ENCODE results near the gene CARD9.

CARD9 gene

DNA sequence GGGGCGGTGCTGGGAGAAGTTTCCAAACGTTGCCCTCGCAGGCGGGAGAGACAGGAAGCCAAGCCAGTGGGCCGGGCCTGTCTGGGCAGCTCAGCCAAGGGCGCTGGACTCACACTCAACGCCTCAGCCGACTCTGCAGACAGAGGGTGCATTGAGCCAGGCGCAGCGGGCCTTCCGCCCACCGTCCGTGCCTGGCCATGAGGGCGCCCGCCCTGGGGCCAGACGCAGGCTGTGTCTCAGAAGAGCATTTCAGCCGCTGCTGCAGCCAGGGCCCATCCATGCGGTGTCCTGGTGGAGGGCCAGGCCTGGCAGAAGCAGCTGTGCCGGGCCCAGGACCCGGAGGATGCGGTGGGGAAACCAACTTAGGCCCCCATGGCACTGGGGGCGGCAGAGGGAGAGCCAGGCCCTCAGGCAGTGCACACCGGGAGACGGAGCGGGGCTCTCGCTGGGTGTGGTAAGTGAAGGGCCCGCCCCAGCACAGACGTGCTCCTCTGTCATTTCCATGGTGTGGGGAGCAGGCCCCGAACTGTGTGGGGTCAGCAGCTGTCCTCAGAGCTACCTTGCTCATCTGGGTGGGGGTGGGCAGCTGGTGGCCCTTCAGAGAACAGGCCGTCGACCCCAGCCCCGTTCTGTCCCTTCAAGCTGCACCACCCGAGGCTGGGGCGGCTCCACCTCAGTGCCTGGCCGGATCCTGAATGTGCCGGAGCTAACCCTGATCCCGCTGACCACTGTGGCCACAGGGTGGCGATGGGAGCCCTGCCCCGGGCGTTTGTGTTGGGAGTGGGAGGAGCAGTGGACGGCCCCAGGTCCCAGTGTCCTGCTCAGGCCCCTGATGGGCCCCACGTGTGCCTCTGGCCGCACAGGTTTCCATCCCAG lies 27.9 kb downstream of the CARD9 start:
- DNase-seq, result no peak

DNA sequence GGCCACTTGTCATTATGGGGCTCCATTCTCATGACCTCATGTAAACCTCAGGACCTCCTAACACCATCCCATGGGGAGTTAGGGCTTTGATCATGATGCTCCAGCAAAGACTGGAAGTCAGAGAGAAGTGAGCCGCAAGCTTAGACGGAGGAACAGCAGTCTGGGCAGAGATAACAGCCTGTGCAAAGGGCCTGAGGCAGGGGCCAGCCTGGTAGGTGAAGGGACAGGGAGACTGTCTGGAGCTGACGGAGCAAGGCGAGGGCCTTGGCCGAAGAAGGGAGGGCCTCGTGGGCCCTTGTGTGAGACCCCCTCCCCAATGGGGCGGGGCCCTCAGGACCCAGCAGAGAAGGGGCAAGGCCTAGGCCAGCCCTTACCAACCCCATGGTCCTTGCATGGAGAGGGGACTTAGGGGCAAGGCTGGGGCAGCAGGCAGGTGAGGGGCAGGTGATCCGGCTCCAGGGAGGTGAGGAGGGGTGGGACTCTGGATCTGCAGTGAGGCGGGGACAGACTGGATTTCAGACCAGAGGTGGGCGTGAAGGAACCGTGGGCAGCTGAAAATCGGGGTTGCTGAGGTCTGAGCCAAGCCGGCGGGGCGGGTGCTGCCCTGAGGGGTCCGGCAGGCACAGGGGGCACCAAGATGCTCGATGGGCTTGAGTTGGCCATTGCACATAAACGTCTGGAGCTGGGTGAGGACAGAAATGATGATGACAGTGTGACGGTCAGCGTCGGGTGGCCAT lies 28.8 kb downstream of the CARD9 start:
- no peak for DNase-seq

GRCh38 chr9:136343884-136344269 lies 29.6 kb downstream of the CARD9 start:
- DNase-seq, result no peak

DNA sequence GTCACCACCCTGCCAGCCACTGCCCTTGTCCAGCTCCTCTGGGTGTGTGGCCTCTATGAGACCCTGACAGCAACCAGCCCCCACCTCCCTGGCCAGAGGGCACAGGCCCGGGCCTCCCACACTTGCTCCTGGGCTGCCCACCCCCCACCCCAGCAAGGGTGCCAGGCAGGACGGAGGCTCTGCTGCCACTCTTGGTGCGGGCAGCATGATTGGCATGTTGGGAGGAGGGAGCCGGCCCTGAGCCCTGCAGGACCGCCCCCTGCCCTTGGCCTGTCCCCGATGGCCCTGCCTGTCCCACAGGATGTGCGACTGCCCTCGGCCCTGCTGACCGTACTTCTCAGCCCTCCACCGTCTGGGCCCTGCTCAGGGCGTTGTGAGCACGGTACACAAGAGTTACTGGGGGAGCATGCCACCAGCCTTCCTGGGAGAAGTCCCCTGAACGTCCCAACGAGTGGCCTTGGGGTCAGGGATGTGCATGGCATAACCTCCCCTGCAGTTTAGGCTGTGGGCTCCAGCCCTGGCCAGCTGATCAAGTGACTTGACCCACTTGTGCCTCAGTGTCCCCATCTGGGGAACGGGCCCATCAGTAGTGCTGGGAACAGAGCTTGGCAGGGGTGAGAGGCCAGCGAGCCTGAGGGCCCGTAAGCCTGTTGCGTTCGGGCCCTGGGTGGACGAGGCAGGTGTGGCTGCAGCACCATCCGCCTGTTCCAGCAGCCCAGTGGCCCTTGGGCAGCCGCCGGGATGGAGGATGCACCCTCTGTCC lies 30.2 kb downstream of the CARD9 start:
- DNase-seq, result no peak

GRCh38 chr9:136342181-136343120 lies 31.0 kb downstream of the CARD9 start:
- DNase-seq, result peak; percentile 69

- no peak for DNase-seq
These were observed 31.7 kb downstream of the CARD9 start for GRCh38 chr9:136341769-136342168.

DNA sequence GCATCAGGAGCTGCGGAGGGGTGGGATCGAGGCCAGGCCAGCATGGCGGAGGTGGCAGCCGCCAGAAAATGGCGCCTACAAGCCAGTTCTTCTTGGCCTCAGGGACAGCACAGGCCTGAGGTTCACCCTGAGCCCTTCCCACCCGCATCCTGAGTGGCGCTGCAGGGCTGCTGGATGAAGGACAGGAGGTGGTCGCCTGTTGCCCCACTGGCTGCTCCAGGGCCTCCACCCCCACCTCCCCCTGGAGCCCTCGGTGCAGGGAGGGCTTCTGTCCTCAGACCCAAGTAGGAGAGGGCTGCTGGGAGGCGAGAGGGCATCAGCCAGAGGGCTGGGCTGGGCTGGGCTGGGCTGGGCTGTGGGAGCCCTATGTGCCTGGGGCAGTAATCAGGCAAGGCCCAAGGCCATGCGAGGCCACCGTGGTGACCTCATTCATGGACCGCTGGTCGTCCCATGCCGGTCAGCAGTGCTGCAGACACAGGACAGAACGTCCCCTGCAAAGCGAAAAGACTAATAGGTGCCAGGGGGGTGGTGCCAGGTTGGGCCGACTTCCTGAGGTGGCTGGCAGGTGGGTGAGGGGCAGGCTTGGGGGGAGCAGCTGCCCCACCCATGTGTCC lies 32.3 kb downstream of the CARD9 start:
- no peak for DNase-seq

DNA sequence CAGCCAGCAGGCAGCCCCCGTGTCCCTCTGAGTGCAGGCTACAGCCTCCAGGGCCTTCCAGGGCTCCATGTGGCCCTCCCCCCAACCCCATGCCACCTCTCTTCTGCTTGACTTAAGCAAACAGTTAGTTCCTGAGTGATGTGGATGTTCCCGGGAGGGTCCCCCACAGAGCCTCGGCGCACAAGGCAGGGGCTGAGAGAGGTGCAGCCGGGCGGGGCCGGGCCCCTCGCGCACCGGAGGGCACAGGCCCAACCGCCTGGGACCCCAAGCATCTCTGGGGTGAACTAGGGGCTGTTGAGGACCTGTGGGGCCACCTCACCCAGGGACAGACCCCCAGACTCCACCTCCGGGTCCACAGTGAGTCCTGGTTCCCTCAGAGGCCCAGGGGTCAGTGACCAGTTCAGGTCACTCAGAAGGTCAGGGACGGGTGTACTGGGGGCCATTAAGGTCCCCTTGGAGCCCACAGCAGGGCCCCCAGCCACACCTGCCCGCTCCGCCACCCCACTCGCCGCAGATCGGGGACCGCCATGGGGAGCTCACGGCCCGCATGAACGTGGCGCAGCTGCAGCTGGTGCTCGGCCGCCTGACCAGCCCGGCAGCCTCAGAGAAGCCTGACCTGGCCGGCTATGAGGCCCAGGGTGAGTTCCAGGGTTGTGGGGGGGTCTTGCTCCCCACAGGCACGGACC lies 33.0 kb downstream of the CARD9 start:
- DNase-seq, result no peak

DNA sequence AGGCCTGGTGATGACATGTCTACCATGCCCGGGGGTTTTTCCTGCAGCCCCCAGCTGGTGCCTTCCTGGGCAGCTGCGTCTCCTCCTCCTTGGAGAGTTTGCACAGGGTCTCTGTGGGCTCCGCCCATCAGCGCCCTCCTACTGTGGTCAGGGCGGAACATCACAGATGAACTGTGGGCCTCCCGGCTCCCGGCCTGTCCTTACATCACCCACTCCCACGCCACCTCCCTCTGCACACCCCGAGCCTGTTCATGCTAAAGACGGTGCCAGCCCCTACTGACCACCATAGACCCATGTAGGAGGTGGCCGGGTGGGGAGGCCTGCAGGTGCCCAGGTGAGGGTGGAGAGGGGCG lies 33.5 kb downstream of the CARD9 start:
- no peak for DNase-seq

DNA sequence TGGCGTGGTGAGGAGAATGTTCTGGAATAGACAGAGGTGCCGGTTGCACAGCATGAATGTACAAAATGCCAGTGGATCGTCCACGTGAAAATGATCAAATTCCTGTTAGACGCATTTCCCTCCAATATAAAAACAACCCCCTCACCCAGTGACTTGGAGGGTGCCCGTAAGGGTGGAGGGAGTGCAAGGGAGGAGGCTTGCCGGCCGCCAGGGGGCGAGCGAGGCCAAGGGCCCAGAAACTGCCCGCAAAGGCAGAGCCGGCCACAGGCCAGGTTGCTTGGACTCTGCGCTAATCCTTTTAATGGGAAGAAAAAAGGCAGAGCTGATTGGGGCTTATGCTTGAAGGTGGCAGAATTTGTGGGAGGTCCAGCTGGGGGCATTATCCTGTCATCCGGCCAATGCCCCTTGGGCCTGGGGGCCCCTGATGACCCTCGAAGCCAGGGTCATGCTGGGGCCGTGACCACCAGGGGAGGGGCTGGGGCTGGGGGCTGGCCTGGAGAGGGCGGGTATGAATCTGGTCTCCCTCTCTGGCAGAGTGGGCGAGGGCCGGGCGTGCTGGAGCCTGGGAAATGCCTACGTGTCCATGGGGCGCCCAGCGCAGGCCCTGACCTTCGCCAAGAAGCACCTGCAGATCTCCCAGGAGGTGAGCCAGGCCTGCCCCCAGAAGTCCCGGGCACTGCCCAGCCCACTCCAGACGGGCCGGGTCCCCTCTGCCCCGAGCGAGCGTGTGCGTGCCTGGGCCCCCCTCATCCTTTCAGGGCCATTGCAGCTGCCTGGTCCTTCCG lies 34.1 kb downstream of the CARD9 start:
- peak; percentile 46 for DNase-seq

GRCh38 chr9:136338511-136338910 lies 35.0 kb downstream of the CARD9 start:
- DNase-seq, result no peak

DNA sequence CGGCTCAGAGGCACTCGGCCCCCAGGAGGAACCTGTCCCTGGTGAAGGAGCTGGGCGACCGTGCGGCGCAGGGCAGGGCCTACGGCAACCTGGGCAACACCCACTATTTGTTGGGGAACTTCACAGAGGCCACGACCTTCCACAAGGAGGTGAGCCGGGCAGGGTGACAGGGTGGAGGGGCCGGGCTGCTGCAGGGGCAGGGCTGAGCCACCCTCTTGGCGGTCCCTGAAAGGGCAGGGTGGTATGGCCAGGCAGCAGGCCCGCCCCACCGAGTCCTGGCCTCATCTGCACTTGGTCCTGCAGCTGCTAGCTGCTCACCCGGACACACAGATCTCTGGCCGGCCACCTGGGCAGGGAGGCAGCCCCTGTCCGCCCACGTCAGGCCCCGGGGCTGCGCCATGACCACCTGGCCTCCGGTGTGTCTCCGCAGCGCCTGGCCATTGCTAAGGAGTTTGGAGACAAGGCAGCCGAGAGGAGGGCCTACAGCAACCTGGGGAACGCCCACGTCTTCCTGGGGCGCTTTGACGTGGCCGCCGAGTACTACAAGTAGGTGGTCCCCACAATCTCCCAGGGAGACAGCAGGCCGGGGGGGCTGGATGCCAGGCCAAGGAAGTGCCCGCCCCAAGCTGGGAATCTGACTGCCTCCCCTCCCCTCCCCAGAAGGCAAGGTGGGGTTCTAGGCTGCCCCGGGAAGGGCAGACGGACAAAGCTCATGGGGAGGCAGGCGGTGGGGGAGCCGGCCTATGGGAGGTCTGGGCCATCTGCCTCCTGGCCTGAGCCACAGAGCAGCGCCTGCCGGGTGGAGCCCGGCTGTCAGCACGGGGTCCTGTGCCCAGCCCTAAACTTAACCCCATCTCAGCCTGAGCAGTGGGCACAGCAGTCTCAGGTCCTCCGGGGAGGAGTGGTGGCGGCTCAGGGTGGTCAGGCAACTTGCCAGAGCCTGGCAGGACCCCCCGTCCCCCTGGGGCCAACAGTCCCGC lies 35.8 kb downstream of the CARD9 start:
- no peak for DNase-seq

DNA sequence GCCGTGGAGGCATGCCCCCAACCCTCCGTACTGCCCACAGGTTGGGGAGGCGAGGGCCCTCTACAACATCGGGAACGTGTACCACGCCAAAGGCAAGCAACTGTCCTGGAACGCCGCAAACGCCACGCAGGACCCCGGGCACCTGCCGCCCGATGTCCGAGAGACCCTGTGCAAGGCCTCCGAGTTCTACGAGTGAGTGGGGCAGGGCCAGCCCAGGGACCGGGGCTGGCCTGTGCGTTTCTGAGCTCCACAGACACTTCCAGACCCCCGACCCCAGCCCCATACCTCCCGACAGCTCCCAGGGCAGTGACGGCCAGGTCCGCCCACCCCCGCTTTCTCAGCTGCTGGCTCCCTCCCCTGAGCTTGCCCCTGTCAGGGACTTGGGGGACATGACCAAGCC lies 36.6 kb downstream of the CARD9 start:
- DNase-seq, result no peak

GRCh38 chr9:136336156-136336870 lies 37.2 kb downstream of the CARD9 start:
- no peak for DNase-seq

GRCh38 chr9:136335296-136336155 lies 37.9 kb downstream of the CARD9 start:
- DNase-seq, result no peak

- DNase-seq, result no peak
These were observed 38.9 kb downstream of the CARD9 start for GRCh38 chr9:136334541-136334940.

- no peak for DNase-seq
These were observed 40.0 kb downstream of the CARD9 start for GRCh38 chr9:136333486-136333885.

- DNase-seq, result no peak
These were observed 40.4 kb downstream of the CARD9 start for GRCh38 chr9:136333045-136333444.

Data from CD4-positive, alpha-beta T cell treated with Interleukin-10 for 1 hour (primary cell).